ENCODE results near the gene VWA2.

DNA sequence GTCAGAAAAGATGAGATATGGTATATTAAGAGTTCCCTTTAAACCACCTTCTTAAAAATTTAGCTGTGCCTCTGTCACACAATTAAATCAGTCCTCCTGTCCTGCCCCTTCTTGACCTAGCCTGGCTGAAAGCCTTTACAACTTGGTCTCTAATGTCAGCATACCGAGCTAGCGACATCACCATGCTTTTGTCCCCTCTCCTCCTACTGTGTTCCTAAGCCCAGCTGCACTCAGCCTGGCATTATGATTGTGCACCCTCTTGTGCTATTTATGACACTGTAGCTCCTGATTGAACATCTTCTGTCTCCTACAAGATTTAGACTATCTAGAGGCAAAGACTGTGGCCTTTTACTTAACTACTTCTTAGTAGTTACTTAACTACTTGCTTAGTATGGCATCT, 30.7 kb upstream of the VWA2 start:
- TF ChIP-seq HCFC1 (IDR thresholded peaks at IDR 0.05; ENCODE audit: low read length) (no peak), ESRRA (IDR thresholded peaks at IDR 0.05; ENCODE audit: low read length) (no peak)
